SK-N-SH (cell line): ENCODE results near the gene TOM1L2.

Experiments used
- TCF12 ChIP-seq: IDR thresholded peaks from 2 replicates; pipeline ENCODE4 v1.4.0; 2012
- TF ChIP-seq, protein P1 (sequence below): fragments of 200-600 bp; sonication (generic); IDR thresholded peaks from 2 replicates; pipeline ENCODE4 v1.6.1; 2017; ENCODE audit warnings: antibody characterized with exemption, mild to moderate bottlenecking, moderate library complexity

GRCh38 chr17:17924857-17925250 lies 47.3 kb downstream of the TOM1L2 start:
- TF ChIP-seq, protein P1, sequence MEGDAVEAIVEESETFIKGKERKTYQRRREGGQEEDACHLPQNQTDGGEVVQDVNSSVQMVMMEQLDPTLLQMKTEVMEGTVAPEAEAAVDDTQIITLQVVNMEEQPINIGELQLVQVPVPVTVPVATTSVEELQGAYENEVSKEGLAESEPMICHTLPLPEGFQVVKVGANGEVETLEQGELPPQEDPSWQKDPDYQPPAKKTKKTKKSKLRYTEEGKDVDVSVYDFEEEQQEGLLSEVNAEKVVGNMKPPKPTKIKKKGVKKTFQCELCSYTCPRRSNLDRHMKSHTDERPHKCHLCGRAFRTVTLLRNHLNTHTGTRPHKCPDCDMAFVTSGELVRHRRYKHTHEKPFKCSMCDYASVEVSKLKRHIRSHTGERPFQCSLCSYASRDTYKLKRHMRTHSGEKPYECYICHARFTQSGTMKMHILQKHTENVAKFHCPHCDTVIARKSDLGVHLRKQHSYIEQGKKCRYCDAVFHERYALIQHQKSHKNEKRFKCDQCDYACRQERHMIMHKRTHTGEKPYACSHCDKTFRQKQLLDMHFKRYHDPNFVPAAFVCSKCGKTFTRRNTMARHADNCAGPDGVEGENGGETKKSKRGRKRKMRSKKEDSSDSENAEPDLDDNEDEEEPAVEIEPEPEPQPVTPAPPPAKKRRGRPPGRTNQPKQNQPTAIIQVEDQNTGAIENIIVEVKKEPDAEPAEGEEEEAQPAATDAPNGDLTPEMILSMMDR: no peak
- no peak for TF ChIP-seq TCF12
